MM.1S (cell line): ENCODE data around the gene MBTPS1.

Source experiments
- DNase-seq: peaks from one replicate; pipeline ENCODE4 v3.0.0-alpha.2; 2015
- H2AFZ ChIP-seq: fragments of 300-600 bp; sonication (generic); 2 replicates; pipeline ENCODE4 v1.6.0; 2016; ENCODE audit warnings: antibody characterized with exemption, low read length
- H3F3A ChIP-seq: fragments of 300-600 bp; sonication (generic); 2 replicates; pipeline ENCODE4 v1.6.1; 2016; ENCODE audit warnings: mild to moderate bottlenecking, antibody characterized with exemption, low read length, moderate library complexity, mixed read lengths; ENCODE audit not compliant: insufficient read depth
- H3K27ac ChIP-seq: fragments of 300-600 bp; sonication (generic); 2 replicates; pipeline ENCODE4 v1.5.1; 2016; ENCODE audit warnings: mild to moderate bottlenecking, low read length
- H3K27me3 ChIP-seq: fragments of 300-600 bp; sonication (generic); replicated peaks from 2 replicates; pipeline ENCODE4 v1.6.0; 2016; ENCODE audit warnings: low read length; ENCODE audit not compliant: insufficient read depth
- H3K36me3 ChIP-seq: fragments of 300-600 bp; sonication (generic); replicated peaks from 2 replicates; pipeline ENCODE4 v1.6.1; 2016; ENCODE audit warnings: mild to moderate bottlenecking, low read length, mixed read lengths; ENCODE audit not compliant: insufficient read depth
- H3K4me1 ChIP-seq: fragments of 300-600 bp; sonication (generic); 2 replicates; pipeline ENCODE4 v1.6.1; 2016; ENCODE audit warnings: low read length, mixed read lengths
- H3K4me2 ChIP-seq: fragments of 300-600 bp; sonication (generic); 2 replicates; pipeline ENCODE4 v1.6.0; 2016; ENCODE audit warnings: low read depth, low read length
- H3K4me3 ChIP-seq: fragments of 300-600 bp; sonication (generic); 2 replicates; pipeline ENCODE4 v1.5.1; 2016; ENCODE audit warnings: low read length, mixed read lengths
- H3K79me2 ChIP-seq: fragments of 300-600 bp; sonication (generic); 2 replicates; pipeline ENCODE4 v1.6.1; 2016; ENCODE audit warnings: mixed run types, low read length, mixed read lengths
- H3K9ac ChIP-seq: fragments of 300-600 bp; sonication (generic); 2 replicates; pipeline ENCODE4 v1.6.1; 2016; ENCODE audit warnings: low read length, mixed read lengths
- H3K9me2 ChIP-seq: fragments of 300-600 bp; sonication (generic); replicated peaks from 2 replicates; pipeline ENCODE4 v1.6.1; 2016; ENCODE audit warnings: mild to moderate bottlenecking, low read length, mixed read lengths; ENCODE audit not compliant: insufficient read depth
- H3K9me3 ChIP-seq: fragments of 300-600 bp; sonication (generic); replicated peaks from 2 replicates; pipeline ENCODE4 v1.6.1; 2016; ENCODE audit warnings: mild to moderate bottlenecking, low read length, mixed read lengths; ENCODE audit not compliant: insufficient read depth
- H4K20me1 ChIP-seq: fragments of 300-600 bp; sonication (generic); 2 replicates; pipeline ENCODE4 v1.6.1; 2016; ENCODE audit warnings: mild to moderate bottlenecking, low read length, moderate library complexity, mixed read lengths; ENCODE audit not compliant: insufficient read depth
- CTCF ChIP-seq: fragments of 300-600 bp; sonication (generic); IDR thresholded peaks from 2 replicates; pipeline ENCODE4 v1.5.1; 2016; ENCODE audit warnings: antibody characterized with exemption, low read length, mixed read lengths
- EZH2 ChIP-seq: fragments of 300-600 bp; sonication (generic); optimal IDR thresholded peaks from 2 replicates; pipeline ENCODE3; 2017; ENCODE audit warnings: low read depth, mild to moderate bottlenecking, antibody characterized with exemption, low read length, mixed read lengths
- EZH2phosphoT487 ChIP-seq: fragments of 300-600 bp; sonication (generic); IDR thresholded peaks from 2 replicates; pipeline ENCODE4 v1.6.1; 2018; ENCODE audit warnings: antibody characterized with exemption, low read length

Gene MBTPS1

GRCh38 chr16:84007965-84008364 lies 108.8 kb downstream of the MBTPS1 start:
- H3K79me2 ChIP-seq: no peaks in the 10 kb centered on the region
- H3K9ac ChIP-seq: no peak overlapping the region
- TF ChIP-seq CTCF (no peak), EZH2 (no peak), EZH2phosphoT487 (no peak)
- no peak overlapping the region for H3K4me2 ChIP-seq
- H3F3A ChIP-seq: no peaks in the 10 kb centered on the region
- no peaks in the 10 kb centered on the region for H3K4me1 ChIP-seq
- H3K27me3 ChIP-seq: peaks cover 35% of the 10 kb centered on the region
- H3K27ac ChIP-seq: no peak overlapping the region
- no peak overlapping the region for H3K4me3 ChIP-seq
- no peaks in the 10 kb centered on the region for H3K36me3 ChIP-seq
- no peaks in the 10 kb centered on the region for H3K9me3 ChIP-seq
- no peak for DNase-seq
- no peaks in the 10 kb centered on the region for H4K20me1 ChIP-seq
- H2AFZ ChIP-seq: no peak overlapping the region
- no peaks in the 10 kb centered on the region for H3K9me2 ChIP-seq

- Histone ChIP-seq H3K27me3 (peaks cover 35% of the 10 kb centered on the region), H3K4me2 (no peak overlapping the region), H3K27ac (no peak overlapping the region), H2AFZ (no peak overlapping the region), H3K4me1 (no peaks in the 10 kb centered on the region), H3K9me3 (no peaks in the 10 kb centered on the region), H3K79me2 (no peaks in the 10 kb centered on the region), H3K36me3 (no peaks in the 10 kb centered on the region), H4K20me1 (no peaks in the 10 kb centered on the region), H3K4me3 (no peak overlapping the region), H3K9me2 (no peaks in the 10 kb centered on the region), H3F3A (no peaks in the 10 kb centered on the region), H3K9ac (no peak overlapping the region)
- no peak for DNase-seq
- TF ChIP-seq EZH2phosphoT487 (no peak), CTCF (no peak), EZH2 (no peak)
Measured at GRCh38 chr16:84007520-84007919, 109.2 kb downstream of the MBTPS1 start.

- no peak overlapping the region for H3K9ac ChIP-seq
- no peaks in the 10 kb centered on the region for H3F3A ChIP-seq
- H3K4me1 ChIP-seq: no peaks in the 10 kb centered on the region
- H3K36me3 ChIP-seq: no peaks in the 10 kb centered on the region
- H4K20me1 ChIP-seq: no peaks in the 10 kb centered on the region
- no peak overlapping the region for H2AFZ ChIP-seq
- H3K79me2 ChIP-seq: no peaks in the 10 kb centered on the region
- H3K9me2 ChIP-seq: no peaks in the 10 kb centered on the region
- H3K27ac ChIP-seq: no peak overlapping the region
- H3K4me2 ChIP-seq: no peak overlapping the region
- no peak for DNase-seq
- no peak overlapping the region for H3K4me3 ChIP-seq
- H3K27me3 ChIP-seq: peaks cover 24% of the 10 kb centered on the region
- H3K9me3 ChIP-seq: no peaks in the 10 kb centered on the region
- TF ChIP-seq EZH2phosphoT487 (no peak), CTCF (no peak), EZH2 (no peak)
Measured at GRCh38 chr16:84005391-84005790, 111.4 kb downstream of the MBTPS1 start.
